GM10248 (cell line): ENCODE data around the gene GHR.

Experiments used
- CTCF ChIA-PET: fragments of 300-600 bp; sonication (Branson Sonifier 250); formaldehyde crosslinking; extraction: SDS; loops from one replicate; lab custom pipeline; 2021; ENCODE audit warnings: antibody characterized with exemption; lab: Yijun Ruan, JAX
- POLR2A ChIA-PET: fragments of 350-650 bp; sonication (Branson Sonifier 250); formaldehyde crosslinking; extraction: SDS; loops from one replicate; lab custom pipeline; 2020; ENCODE audit warnings: antibody characterized with exemption; lab: Yijun Ruan, JAX
- DNase-seq: peaks from one replicate; pipeline ENCODE4 v3.0.0; 2012; ENCODE audit errors: extremely low spot score
- TF ChIP-seq, protein P1 (sequence below): IDR thresholded peaks from 2 replicates; pipeline ENCODE4 v1.5.1; 2012; ENCODE audit warnings: mild to moderate bottlenecking, low read depth; ENCODE audit errors: extremely low read depth, missing control alignments, control extremely low read depth

GHR gene

DNA sequence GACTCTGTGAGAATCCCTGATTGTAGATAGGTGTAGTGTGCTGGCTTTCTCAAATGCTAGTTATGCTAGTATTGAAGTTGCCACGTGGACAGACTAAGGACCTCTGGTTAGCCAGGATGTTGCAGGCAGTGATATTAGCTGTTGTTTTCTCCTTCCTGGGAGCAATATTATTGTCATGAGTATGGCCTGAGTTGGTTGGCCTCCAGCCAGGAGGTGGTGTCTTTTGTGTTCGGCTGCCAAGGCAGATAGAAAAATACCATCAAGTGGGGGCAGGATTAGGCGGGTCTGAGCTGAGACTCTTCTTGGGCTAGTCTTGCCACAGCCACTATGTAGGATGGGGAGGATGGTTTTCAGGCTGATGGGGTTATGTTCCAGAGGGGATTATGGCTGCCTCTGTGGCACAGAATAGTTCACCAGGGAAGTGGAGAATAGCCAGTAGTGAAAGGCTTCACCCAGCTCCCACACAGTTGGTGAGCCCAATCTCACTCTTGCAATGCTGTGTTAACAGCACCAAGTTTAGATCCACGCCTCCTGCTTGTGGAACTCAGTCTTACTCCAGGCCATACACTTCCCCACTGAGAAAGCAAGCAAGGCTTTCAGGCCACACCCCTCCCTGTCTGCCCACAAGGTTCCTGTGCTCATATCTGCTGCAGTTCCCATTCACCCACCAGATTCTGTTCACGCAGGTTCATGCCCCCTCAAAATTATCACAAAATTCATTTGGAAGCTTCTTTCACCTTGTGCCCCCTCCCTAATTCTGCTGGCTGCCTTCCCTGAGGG lies 31.2 kb downstream of the GHR start:
- CTCF ChIA-PET = interaction anchor here (1.6 kb wide), 1 partner anchor 10 kb away, joined by 3 read pairs; no protein-coding TSS in a partner anchor
- no peak for DNase-seq

DNA sequence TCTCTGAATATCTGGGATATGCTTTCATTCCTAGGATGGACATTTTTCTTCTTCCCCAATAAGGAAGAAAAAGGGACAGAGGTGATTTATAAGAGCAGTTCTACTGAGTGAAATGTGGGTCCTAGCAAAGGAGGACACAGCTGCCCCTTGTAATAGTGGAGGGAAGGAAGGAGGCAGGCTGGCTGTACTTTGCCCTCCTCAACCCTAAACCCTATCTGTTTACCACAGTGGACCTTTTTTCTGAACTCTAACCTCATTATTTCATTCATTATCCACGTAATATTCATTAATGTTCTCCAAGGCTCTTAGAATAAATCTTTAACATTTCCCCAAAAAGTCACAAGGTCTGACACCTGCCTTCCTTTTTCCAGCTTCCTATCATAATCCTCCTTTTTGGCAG lies 37.8 kb downstream of the GHR start:
- ChIA-PET POLR2A (no interaction called here), CTCF (interaction anchor here (3.6 kb wide), 1 partner anchor 11 kb away, joined by 14 read pairs; no protein-coding TSS in a partner anchor)
- TF ChIP-seq, protein P1, sequence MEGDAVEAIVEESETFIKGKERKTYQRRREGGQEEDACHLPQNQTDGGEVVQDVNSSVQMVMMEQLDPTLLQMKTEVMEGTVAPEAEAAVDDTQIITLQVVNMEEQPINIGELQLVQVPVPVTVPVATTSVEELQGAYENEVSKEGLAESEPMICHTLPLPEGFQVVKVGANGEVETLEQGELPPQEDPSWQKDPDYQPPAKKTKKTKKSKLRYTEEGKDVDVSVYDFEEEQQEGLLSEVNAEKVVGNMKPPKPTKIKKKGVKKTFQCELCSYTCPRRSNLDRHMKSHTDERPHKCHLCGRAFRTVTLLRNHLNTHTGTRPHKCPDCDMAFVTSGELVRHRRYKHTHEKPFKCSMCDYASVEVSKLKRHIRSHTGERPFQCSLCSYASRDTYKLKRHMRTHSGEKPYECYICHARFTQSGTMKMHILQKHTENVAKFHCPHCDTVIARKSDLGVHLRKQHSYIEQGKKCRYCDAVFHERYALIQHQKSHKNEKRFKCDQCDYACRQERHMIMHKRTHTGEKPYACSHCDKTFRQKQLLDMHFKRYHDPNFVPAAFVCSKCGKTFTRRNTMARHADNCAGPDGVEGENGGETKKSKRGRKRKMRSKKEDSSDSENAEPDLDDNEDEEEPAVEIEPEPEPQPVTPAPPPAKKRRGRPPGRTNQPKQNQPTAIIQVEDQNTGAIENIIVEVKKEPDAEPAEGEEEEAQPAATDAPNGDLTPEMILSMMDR = no peak
- no peak for DNase-seq

More for the DNA sequence above, 31.2 kb downstream of the GHR start:
- POLR2A ChIA-PET = no interaction called here
- TF ChIP-seq, protein P1 = no peak

DNA sequence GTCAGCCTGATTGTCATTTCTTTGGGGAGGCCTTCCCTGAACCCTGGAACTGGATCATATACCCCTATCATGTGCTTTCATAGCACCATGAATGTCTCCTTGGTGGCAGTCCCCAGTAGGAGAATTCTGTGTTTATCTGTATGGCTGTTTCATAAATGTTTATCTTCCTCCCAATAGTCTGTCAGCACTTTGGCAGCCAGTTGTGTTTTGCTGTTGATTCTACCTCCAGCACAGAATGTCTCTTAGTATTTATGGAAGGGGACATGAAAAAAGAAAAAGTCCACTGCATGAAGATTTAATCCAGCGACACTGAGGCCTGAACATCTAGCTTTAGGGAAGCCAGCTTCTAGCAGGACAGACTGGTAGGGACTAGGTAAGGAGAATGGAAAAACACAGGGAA lies 38.3 kb downstream of the GHR start:
- no peak for DNase-seq
- TF ChIP-seq, protein P1 = no peak
- ChIA-PET CTCF (interaction anchor here (3.6 kb wide), 1 partner anchor 11 kb away, joined by 14 read pairs; no protein-coding TSS in a partner anchor), POLR2A (no interaction called here)

DNA sequence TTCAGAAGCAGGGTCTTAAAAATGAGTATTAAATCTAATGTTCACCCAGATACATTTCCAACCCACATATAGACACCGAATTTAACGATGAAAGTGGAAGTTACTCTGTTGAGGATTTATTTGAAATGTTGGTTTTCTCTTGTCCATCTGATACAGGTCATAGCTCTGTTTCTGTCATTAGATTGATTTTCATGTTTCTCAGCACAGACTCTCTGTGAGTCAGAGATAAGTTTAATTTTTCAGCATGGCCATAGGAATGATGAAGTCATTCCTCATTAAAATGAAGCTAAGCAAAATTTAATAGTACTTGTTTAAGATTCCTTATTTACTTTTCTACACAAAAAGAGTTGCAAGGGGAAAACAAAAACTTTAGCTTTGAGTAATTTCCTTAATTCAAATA lies 38.8 kb downstream of the GHR start:
- POLR2A ChIA-PET = no interaction called here
- no peak for DNase-seq
- TF ChIP-seq, protein P1 = no peak
- CTCF ChIA-PET = interaction anchor here (3.6 kb wide), 1 partner anchor 10 kb away, joined by 14 read pairs; no protein-coding TSS in a partner anchor

DNA sequence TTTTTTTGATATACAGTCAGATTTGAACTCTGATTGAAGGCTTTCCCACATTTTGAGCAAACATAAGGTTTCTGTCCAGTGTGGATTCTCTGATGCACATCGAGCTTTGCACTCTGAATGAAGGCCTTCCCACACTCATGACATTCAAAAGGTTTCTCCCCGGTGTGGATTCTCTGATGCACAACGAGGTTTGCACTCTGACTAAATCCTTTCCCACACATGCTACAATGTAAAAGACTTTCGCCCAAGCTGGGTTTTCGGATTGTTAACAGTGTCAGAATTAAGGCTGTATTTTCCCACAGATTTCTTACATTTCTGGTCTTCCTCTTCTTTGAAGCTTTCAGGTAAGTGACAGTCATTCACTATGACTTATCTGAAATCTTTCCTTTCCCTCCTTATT lies 44.3 kb downstream of the GHR start:
- TF ChIP-seq, protein P1 = no peak
- DNase-seq = no peak
- POLR2A ChIA-PET = no interaction called here
- CTCF ChIA-PET = interaction anchor here (0.6 to 0.7 kb wide), 2 partner anchors 26 to 196 kb away, joined by 3 read pairs; no protein-coding TSS in a partner anchor

DNA sequence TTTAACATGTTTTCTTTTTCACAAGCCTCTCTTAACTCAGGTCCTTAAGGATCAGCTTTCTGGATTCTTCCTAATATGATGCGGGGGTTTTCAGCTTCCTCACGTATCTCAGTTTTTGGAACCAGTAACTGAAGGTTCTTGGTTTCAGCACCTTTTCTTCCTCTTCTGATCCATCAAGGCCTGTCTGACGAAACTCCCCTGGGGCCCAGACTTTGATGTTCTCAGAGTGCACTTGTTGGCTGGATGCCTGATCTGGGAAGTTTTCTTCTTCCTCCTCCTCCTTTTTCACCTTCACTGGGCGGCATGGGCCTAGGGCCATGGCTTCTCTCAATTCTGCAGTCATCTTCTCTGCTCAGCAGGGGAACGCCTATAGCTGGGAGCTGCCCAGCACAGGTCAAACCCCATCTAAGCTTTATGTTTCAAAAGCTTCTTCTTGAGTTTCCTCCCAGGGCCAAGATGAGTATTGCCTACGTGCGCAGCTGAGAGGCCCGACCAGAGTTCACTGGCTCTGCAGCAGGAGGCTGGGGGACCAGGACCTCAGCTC lies 44.8 kb downstream of the GHR start:
- TF ChIP-seq, protein P1 = no peak
- CTCF ChIA-PET = interaction anchor here (0.7 kb wide), 1 partner anchor 26 kb away, joined by 3 read pairs; no protein-coding TSS in a partner anchor
- POLR2A ChIA-PET = no interaction called here
- DNase-seq = no peak
